C4-2B (cell line): ENCODE data around the gene DNAJA4.

ENCODE experiments used
- CTCF ChIP-seq: fragments of 450-650 bp; conservative IDR thresholded peaks from 2 replicates; pipeline ENCODE4 v1.5.1; 2017; ENCODE audit warnings: mild to moderate bottlenecking
- ZFX ChIP-seq: fragments of 450-650 bp; IDR thresholded peaks from 2 replicates; pipeline ENCODE4 v1.6.1; 2017

DNA sequence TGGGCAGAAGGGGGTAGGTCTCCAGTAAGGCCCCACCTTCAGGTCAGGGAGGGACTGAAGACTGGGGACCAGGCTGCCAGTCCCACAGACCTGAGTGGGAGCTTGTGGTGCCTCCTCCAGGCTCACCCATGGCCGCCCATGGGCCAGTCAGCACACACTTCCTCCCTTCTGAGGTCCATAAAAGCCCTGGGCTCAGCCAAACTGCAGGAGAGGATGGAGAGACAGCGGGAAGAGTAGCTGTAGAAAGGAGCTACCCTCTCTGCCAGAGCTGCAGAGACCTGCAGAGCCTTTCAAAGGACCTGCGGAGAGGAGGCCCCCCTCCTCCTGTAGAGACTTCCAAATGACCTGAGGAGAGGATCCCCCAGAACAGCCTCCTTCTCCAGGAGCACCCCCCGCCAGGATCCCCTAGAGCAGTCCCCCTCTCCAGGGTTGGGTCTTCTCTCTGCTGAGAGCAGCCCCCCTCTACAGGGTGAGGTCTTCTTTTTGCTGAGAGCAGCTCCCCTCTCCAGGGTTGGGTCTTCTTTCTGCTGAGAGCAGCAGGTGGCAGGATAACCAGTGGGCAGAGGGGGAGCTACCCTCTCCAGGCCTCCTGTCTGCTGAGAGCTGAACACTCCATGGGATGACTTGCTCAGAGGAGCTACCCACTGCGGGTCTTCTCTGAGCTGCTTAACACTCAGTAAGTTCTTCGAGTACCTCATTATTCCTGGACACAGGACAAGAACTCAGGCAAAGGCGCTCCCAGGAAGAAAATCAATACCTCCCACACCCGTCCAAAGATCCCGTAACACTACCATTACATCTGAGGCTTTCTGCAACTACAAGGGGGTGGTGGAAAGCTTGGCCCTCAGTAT lies 40.1 kb downstream of the DNAJA4 start:
- no peak for TF ChIP-seq CTCF
- no peak for TF ChIP-seq ZFX
